Activated naive CD4-positive, alpha-beta T cell treated with anti-CD3 and anti-CD28 coated beads, Interleukin-2, amount 10 ng/mL, durations not matched to agents 7 days and 5 days (primary cell): ENCODE results near the gene ARHGAP23.
A peak's percentile ranks its signal among the peaks of the same experiment; 100 is the strongest.

Experiments used
- CTCF ChIA-PET: fragments of 350-600 bp; sonication (Branson Sonifier 250); formaldehyde crosslinking; loops from one replicate; lab custom pipeline; 2021; ENCODE audit warnings: antibody characterized with exemption; lab: Charles Lee
- DNase-seq: peaks from one replicate; pipeline ENCODE4 v3.0.0-alpha.2; 2020
- H3K27ac Mint-ChIP-seq: one replicate; pipeline ENCODE4 v1.8.0; 2021; ENCODE audit warnings: mild to moderate bottlenecking, moderate library complexity, mixed read lengths
- H3K27me3 Mint-ChIP-seq: one replicate; pipeline ENCODE4 v1.8.0; 2021; ENCODE audit warnings: mild to moderate bottlenecking, mixed read lengths
- H3K36me3 Mint-ChIP-seq: one replicate; pipeline ENCODE4 v1.8.0; 2021; ENCODE audit warnings: mixed read lengths
- H3K4me1 Mint-ChIP-seq: one replicate; pipeline ENCODE4 v1.8.0; 2021; ENCODE audit warnings: mixed read lengths
- H3K4me3 Mint-ChIP-seq: one replicate; pipeline ENCODE4 v1.8.0; 2021; ENCODE audit warnings: mild to moderate bottlenecking, moderate library complexity, mixed read lengths
- H3K9me3 Mint-ChIP-seq: one replicate; pipeline ENCODE4 v1.8.0; 2021; ENCODE audit warnings: mixed read lengths

The ARHGAP23 gene

GRCh38 chr17:38533866-38534497, 105.7 kb downstream of the ARHGAP23 start:
- Mint-ChIP-seq H3K4me3 (no peak overlapping the region), H3K27me3 (peaks cover 38% of the 10 kb centered on the region), H3K36me3 (no peaks in the 10 kb centered on the region), H3K27ac (no peak overlapping the region), H3K9me3 (no peaks in the 10 kb centered on the region), H3K4me1 (no peaks in the 10 kb centered on the region)
- DNase-seq, result no peak
- CTCF ChIA-PET, result interaction anchor here (1.1 kb wide), 1 partner anchor 133 kb away, joined by 3 read pairs; no protein-coding TSS in a partner anchor

GRCh38 chr17:38534498-38534885, 106.2 kb downstream of the ARHGAP23 start:
- H3K4me3 Mint-ChIP-seq, result no peak overlapping the region
- CTCF ChIA-PET, result interaction anchor here (1.1 kb wide), 1 partner anchor 133 kb away, joined by 3 read pairs; no protein-coding TSS in a partner anchor
- no peak for DNase-seq
- no peaks in the 10 kb centered on the region for H3K4me1 Mint-ChIP-seq
- H3K9me3 Mint-ChIP-seq, result no peaks in the 10 kb centered on the region
- H3K27me3 Mint-ChIP-seq, result peaks cover 33% of the 10 kb centered on the region
- H3K36me3 Mint-ChIP-seq, result no peaks in the 10 kb centered on the region
- no peak overlapping the region for H3K27ac Mint-ChIP-seq

- H3K36me3 Mint-ChIP-seq, result no peaks in the 10 kb centered on the region
- H3K4me3 Mint-ChIP-seq, result no peak overlapping the region
- H3K27me3 Mint-ChIP-seq, result peaks cover 27% of the 10 kb centered on the region
- CTCF ChIA-PET, result no interaction called here
- no peak overlapping the region for H3K27ac Mint-ChIP-seq
- no peak for DNase-seq
- H3K4me1 Mint-ChIP-seq, result no peaks in the 10 kb centered on the region
- no peaks in the 10 kb centered on the region for H3K9me3 Mint-ChIP-seq
Observed at GRCh38 chr17:38535886-38536285, 107.6 kb downstream of the ARHGAP23 start.

- Mint-ChIP-seq H3K9me3 (no peaks in the 10 kb centered on the region), H3K36me3 (no peaks in the 10 kb centered on the region), H3K27ac (no peak overlapping the region), H3K27me3 (peaks cover 28% of the 10 kb centered on the region), H3K4me1 (no peaks in the 10 kb centered on the region), H3K4me3 (no peak overlapping the region)
- no peak for DNase-seq
- CTCF ChIA-PET, result interaction anchor here (1.0 kb wide), 1 partner anchor 12 kb away, joined by 5 read pairs; no protein-coding TSS in a partner anchor
Observed at GRCh38 chr17:38536661-38537060, 108.4 kb downstream of the ARHGAP23 start.

- H3K4me3 Mint-ChIP-seq, result no peak overlapping the region
- H3K36me3 Mint-ChIP-seq, result no peaks in the 10 kb centered on the region
- H3K9me3 Mint-ChIP-seq, result no peaks in the 10 kb centered on the region
- H3K27me3 Mint-ChIP-seq, result peaks cover 41% of the 10 kb centered on the region
- CTCF ChIA-PET, result no interaction called here
- H3K27ac Mint-ChIP-seq, result no peak overlapping the region
- DNase-seq, result peak; percentile 10
- no peaks in the 10 kb centered on the region for H3K4me1 Mint-ChIP-seq
Observed at GRCh38 chr17:38538906-38539305, 110.6 kb downstream of the ARHGAP23 start.

- CTCF ChIA-PET, result no interaction called here
- Mint-ChIP-seq H3K4me1 (no peaks in the 10 kb centered on the region), H3K36me3 (no peaks in the 10 kb centered on the region), H3K27me3 (peaks cover 41% of the 10 kb centered on the region), H3K27ac (no peak overlapping the region), H3K4me3 (no peak overlapping the region), H3K9me3 (no peaks in the 10 kb centered on the region)
- DNase-seq, result peak; percentile 5
Observed at GRCh38 chr17:38539386-38539785, 111.1 kb downstream of the ARHGAP23 start.

GRCh38 chr17:38540514-38541045, 112.3 kb downstream of the ARHGAP23 start:
- DNase-seq, result peak; percentile 1
- Mint-ChIP-seq H3K36me3 (no peaks in the 10 kb centered on the region), H3K9me3 (no peaks in the 10 kb centered on the region), H3K4me3 (no peak overlapping the region), H3K4me1 (no peaks in the 10 kb centered on the region), H3K27me3 (peaks cover 40% of the 10 kb centered on the region), H3K27ac (peak overlapping the region; percentile 37)
- CTCF ChIA-PET, result interaction anchor here (1.4 kb wide), 1 partner anchor 18 kb away, joined by 4 read pairs; no protein-coding TSS in a partner anchor

- DNase-seq, result peak; percentile 5
- CTCF ChIA-PET, result no interaction called here
- Mint-ChIP-seq H3K27me3 (peaks cover 33% of the 10 kb centered on the region), H3K4me3 (no peak overlapping the region), H3K36me3 (no peaks in the 10 kb centered on the region), H3K27ac (no peak overlapping the region), H3K9me3 (no peaks in the 10 kb centered on the region), H3K4me1 (no peaks in the 10 kb centered on the region)
Observed at GRCh38 chr17:38541281-38541680, 113.0 kb downstream of the ARHGAP23 start.

- no peak overlapping the region for H3K27ac Mint-ChIP-seq
- no peak overlapping the region for H3K4me3 Mint-ChIP-seq
- CTCF ChIA-PET, result no interaction called here
- H3K36me3 Mint-ChIP-seq, result no peaks in the 10 kb centered on the region
- H3K9me3 Mint-ChIP-seq, result no peaks in the 10 kb centered on the region
- H3K4me1 Mint-ChIP-seq, result no peaks in the 10 kb centered on the region
- peak; percentile 15 for DNase-seq
- peaks cover 31% of the 10 kb centered on the region for H3K27me3 Mint-ChIP-seq
Observed at GRCh38 chr17:38542286-38542685, 114.0 kb downstream of the ARHGAP23 start.

- Mint-ChIP-seq H3K27ac (no peak overlapping the region), H3K9me3 (no peaks in the 10 kb centered on the region), H3K27me3 (peaks cover 31% of the 10 kb centered on the region), H3K4me3 (no peak overlapping the region), H3K4me1 (no peaks in the 10 kb centered on the region), H3K36me3 (no peaks in the 10 kb centered on the region)
- CTCF ChIA-PET, result interaction anchor here (0.7 kb wide), 1 partner anchor 15 kb away, joined by 3 read pairs; no protein-coding TSS in a partner anchor
- DNase-seq, result no peak
Observed at GRCh38 chr17:38543403-38544174, 115.3 kb downstream of the ARHGAP23 start.

- H3K27me3 Mint-ChIP-seq, result peaks cover 34% of the 10 kb centered on the region
- H3K4me1 Mint-ChIP-seq, result no peaks in the 10 kb centered on the region
- DNase-seq, result no peak
- H3K4me3 Mint-ChIP-seq, result no peak overlapping the region
- H3K9me3 Mint-ChIP-seq, result no peaks in the 10 kb centered on the region
- CTCF ChIA-PET, result no interaction called here
- no peak overlapping the region for H3K27ac Mint-ChIP-seq
- no peaks in the 10 kb centered on the region for H3K36me3 Mint-ChIP-seq
Observed at GRCh38 chr17:38544175-38544838, 116.0 kb downstream of the ARHGAP23 start.

- H3K27me3 Mint-ChIP-seq, result peaks cover 39% of the 10 kb centered on the region
- H3K27ac Mint-ChIP-seq, result no peak overlapping the region
- CTCF ChIA-PET, result no interaction called here
Observed at GRCh38 chr17:38544839-38545209, 116.6 kb downstream of the ARHGAP23 start.

GRCh38 chr17:38545531-38546225, 117.4 kb downstream of the ARHGAP23 start:
- no peaks in the 10 kb centered on the region for H3K36me3 Mint-ChIP-seq
- CTCF ChIA-PET, result interaction anchor here (1.5 kb wide), 1 partner anchor 13 kb away, joined by 5 read pairs; no protein-coding TSS in a partner anchor
- no peak overlapping the region for H3K4me3 Mint-ChIP-seq
- no peaks in the 10 kb centered on the region for H3K9me3 Mint-ChIP-seq
- no peaks in the 10 kb centered on the region for H3K4me1 Mint-ChIP-seq
- H3K27me3 Mint-ChIP-seq, result peaks cover 33% of the 10 kb centered on the region
- DNase-seq, result no peak
- H3K27ac Mint-ChIP-seq, result no peak overlapping the region

More at GRCh38 chr17:38544839-38545209, 116.6 kb downstream of the ARHGAP23 start:
- no peak for DNase-seq
- no peaks in the 10 kb centered on the region for H3K9me3 Mint-ChIP-seq
- H3K4me3 Mint-ChIP-seq, result no peak overlapping the region
- H3K36me3 Mint-ChIP-seq, result no peaks in the 10 kb centered on the region
- H3K4me1 Mint-ChIP-seq, result no peaks in the 10 kb centered on the region
